HG03439 (cell line): ENCODE results near the gene CES5A.
"Not testable (repeated sequence)": the region's sequence is repeated elsewhere in the genome, so short reads cannot be mapped to it uniquely, and the experiment has no call there.

Experiments used
- ATAC-seq: cut with Tn5 transposase; IDR thresholded peaks from one replicate; pipeline ENCODE4 v1.9.1; 2021; ENCODE audit warnings: mild to moderate bottlenecking, moderate library complexity; ENCODE audit not compliant: unreplicated experiment

The CES5A gene, protein sequence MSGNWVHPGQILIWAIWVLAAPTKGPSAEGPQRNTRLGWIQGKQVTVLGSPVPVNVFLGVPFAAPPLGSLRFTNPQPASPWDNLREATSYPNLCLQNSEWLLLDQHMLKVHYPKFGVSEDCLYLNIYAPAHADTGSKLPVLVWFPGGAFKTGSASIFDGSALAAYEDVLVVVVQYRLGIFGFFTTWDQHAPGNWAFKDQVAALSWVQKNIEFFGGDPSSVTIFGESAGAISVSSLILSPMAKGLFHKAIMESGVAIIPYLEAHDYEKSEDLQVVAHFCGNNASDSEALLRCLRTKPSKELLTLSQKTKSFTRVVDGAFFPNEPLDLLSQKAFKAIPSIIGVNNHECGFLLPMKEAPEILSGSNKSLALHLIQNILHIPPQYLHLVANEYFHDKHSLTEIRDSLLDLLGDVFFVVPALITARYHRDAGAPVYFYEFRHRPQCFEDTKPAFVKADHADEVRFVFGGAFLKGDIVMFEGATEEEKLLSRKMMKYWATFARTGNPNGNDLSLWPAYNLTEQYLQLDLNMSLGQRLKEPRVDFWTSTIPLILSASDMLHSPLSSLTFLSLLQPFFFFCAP

DNA sequence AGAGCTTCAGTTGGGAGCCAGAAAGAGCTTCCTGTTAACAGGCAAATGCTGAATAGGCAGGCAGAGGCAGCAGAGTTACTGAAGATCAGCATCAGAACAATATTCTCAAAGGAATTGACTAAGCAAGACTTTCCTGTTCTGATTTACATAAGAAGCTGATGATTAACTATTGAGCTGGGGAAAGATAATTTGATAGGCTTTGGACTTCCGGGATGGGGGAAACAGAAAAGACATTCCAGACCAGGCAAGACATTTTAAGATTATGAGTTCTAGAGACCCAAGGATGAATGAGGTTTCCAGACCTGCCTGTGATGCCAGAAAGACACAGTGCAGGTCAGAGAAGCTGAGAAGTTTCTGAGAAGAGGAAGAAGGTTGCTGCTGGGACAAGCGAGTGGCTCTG lies at the start of gene CES5A:
Gene CES5A (minus strand): TSS at position 101 of the 400 bp plus-strand sequence. CDS start 152 bp downstream, outside the sequence.
- ATAC-seq: no peak

DNA sequence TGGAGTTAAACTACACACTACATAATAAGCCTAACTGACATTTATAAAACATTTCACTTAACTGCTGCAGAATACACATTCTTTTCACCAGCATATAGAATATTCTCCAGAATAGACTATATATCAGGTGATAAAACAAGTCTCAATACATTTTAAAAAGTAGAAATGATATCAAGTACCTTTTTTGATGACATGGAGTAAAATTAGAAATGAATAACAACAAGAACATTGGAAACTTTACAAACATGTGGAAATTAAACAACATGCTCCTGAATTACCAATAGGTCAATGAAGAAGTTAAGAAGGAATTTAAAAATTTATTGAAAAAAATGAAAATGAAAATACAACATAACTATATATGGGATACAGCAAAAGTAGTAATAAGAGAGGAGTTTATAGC lies 47.5 kb upstream of the CES5A start:
- no peak for ATAC-seq

DNA sequence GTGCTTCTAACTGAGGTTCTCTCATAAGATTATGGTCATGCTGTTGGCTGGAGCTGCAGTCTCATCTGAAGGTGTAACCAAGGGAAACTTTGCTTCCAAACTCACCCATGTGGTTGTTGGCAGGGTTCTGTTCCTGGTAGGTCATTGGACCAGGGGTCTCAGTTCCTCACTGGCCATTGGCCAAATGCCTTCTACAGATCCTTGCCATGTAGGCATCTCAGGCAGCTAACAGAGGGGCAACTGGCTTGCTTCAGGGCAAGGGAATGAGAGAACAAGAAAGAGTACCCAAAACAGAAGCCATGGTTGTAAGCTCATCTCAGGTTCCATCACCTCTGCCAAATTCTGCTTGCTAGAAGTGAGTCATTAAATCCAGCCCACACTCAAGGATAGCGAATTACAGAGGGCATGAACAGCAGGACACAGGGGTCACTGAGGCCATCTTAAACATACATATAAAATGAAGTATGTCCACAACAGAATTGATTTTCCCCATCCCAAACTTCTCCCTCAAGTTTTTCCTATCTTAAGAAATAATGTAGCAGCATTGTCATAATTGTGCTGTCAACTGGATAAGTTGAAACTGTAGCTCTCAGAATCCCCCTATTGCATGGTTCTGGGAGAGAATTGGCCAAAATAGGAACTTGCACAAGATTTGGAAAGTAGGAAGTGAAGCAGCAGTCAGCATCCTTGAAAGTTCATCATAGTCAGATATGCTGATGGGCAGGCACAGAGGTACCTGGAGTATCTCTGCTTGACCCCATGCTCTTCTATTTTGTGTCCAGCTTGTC lies 42.4 kb upstream of the CES5A start:
- ATAC-seq: no peak

DNA sequence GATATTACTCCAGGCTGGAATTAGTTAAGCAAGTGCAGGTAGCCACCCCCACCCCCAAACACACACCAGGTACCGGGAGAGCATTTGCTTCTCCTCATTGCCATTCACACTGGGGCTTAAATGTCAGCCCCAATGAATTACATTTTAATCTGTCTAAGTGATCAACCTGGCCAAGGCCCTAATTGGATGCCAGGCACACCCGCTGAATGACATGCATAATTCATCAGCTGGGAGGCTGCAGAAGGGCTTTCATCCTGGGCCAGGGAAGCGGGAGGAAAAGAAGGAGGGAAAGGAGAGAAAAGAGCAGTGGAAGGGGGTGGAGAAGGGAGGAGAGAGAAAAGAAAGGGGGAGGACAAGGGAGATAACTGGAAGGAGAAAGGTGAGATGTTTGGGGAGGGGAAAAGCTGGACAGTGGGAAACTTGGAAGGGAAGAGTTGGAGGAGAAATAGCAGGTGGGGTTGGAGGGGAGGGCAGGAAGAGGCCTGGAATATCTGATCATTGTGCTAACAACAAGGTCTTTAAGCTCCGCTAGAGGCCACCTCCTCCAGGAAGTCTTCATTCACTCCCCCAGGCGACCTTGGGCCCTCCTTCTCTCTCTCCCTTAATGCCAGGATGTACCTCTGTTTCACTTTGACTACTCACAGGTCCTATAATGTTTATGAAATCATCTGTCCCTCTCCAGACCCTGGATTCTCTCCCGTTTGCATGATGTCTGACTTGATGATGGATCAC lies 40.1 kb upstream of the CES5A start:
- ATAC-seq: no peak

DNA sequence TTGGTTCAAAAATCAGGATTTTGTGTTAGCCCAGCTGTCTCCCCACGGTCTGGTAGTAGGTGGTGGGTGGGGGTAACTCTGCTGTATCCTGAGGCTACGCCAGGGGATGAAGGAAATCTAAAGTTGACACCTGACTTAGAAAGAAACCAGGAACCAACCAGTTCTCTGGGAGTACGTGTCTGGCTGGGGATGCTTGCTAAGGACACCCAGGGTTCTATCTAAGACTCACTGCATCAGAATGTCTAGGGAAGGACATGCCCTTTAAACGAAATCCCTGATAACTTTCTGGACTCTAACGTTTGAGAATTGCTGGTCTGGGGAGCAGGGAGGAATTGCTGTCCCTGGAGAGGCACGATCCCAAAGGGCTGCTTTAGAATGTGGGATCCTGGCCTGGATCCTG lies 39.2 kb upstream of the CES5A start:
- no peak for ATAC-seq

DNA sequence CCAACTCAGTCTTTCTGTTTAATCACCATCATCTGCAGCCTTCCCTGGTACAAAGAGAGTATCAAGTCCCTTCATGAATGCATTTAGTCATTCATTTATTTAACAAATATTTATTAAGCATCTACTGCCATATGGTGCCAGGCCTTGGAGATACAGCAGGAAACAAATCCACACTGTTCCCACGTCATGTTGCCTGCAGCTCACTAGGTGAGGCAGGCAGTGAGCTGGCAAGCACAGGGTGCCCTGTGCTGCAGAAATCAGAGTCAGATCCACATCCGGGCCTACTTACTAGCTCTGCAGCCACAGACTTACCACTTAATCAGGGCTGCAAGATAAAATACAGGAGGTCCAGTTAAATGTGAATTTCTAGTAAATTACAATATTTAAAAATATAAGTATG lies 38.5 kb upstream of the CES5A start:
- no peak for ATAC-seq

DNA sequence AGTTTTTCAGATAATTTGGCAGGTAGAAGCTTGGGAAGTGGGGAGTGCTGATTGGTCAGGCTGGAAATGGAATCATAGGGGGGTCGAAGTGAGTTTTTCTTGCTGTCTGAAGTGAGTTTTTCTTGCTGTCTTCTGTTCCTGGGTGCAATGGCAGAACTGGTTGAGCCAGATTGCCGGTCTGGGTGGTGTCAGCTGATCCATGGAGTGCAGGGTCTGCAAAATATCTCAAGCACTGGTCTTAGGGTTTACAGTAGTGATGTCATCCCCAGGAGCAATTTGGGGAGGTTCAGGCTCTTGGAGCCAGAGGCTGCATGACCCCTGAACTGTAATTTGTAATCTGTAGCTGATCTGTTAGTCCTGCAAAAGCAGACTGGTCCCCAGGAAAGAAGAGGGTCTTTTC lies 37.9 kb upstream of the CES5A start:
- not testable (repeated sequence) for ATAC-seq

DNA sequence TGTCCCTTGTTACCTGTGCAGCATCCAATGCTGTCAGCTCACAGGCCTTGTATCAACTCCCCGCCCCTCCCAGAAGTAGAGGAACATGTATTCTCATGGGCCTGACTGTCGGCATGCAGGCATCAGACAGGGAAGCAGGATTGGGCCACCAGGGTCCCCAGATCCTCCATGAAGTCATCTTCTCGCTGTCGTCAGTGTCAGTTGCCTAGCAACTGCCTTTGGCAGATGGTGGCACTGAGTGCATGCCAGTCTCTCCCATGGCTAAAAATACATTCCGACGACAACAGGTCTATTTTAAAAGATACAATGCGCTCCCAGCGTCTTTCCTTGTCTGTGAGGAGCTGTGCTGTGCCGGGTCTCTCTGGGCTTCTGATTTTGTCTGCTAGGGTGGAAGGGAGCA lies 36.8 kb upstream of the CES5A start:
- ATAC-seq: no peak

DNA sequence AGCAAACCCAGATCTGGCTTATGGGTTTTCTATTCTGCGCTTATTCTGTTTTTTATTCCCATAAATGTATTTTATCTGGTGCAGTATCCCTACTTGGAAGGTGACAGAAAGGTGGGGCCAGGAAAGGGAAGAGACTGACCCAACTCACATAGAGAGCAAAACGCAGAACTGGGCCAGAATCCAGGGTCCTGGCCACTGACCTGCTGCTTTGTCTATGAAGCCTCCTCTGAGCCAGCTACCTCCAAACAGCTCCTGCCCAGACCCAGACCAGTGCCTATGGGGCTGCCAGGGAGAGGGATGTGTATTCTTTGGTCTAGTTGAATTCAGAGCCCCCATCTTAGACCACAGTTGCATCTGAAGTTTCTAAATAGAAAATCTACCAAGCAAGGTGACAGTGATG lies 36.4 kb upstream of the CES5A start:
- no peak for ATAC-seq

DNA sequence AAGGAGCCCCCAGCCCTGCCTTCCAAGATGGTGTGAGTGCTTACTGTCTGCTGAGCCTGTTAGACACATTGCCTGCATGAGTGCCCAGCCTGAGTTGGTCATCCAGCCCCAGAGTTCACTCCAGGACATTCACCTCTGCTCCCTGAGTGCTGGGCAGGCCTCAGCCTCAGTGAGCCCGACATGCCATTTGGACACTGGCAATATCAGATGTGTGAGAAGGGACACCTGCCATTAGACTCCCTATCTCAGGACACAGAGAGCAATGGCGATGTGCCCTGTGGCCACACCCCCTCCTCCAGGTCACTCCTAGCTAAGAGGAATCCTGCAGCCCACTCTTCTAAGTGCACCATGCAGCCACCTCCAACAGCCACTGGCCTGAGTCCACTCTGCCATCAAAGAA lies 34.7 kb upstream of the CES5A start:
- ATAC-seq: no peak

DNA sequence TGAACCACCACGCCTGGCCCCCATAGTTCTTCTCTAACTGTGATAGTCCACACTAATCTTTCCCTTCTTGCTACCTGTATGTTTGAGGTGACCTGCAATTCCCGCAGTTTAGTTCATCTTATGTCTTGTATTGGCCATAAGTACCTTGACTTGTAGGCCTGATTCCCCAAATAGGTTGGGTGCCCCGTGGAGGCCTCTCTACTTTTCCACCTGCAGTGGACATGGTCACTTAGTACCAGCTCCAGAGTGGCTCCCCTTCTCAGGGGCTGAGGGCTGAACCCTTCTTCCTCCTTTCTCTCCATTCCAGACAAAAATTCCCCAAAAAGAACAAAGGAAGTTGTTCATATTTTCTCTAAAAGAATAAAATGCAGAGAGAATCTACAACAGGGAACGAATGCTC lies 33.5 kb upstream of the CES5A start:
- ATAC-seq: no peak

DNA sequence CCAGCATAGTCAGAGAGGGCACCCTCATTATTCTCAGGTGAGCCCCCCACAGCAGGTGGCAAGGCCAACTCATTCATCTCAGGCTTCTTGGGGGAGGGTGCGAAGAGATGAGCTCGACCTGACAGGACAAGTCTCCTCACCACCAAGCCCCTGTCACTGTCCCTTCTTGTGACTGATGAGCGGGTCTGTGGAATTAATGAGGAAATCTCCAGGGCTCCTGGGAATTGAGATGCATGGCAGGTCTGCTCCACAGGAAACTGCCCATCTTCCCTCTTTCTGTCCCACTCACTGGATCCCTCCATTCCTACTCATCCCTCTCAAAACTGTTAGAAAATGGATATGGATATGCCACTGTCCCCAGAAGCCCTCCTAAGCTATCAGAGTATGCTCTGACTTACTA lies 32.5 kb upstream of the CES5A start:
- no peak for ATAC-seq

DNA sequence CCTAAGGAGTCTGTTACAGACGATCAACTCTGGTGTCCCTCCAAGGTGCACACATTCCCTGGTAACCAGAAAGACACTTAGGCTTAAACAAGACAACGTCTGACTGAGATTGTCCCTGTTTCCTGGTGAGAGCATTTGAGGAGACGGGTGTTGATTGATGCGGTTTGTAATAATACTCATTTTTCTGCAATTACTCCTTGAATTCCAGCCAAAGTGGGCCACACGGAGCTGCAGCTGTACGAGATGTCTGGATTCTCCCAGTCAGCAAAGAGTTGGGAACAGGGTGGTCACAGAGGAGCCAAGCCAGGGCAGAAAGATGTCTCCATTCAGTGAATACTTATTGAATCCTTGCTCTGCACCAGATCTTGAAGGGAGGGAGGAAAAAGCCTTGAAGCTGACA lies 30.9 kb upstream of the CES5A start:
- no peak for ATAC-seq

DNA sequence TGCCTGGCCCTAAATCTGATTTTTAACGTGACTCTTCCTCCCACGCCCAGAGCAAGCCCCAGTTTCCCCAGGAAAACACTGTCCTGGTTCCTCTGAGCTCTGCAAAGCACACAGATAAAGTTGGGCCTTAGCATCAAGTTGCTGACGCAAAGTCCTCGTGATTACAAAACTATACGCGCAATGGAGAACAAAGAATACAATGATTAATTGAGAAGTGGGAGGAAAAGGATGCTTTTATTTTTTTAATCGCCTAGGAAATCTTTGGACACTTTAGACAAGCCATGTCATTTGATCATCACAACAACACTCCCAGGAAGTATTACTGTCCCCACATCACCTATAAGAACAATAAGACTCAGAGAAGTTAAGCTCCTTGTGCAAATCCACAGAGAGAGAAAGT lies 30.5 kb upstream of the CES5A start:
- no peak for ATAC-seq

DNA sequence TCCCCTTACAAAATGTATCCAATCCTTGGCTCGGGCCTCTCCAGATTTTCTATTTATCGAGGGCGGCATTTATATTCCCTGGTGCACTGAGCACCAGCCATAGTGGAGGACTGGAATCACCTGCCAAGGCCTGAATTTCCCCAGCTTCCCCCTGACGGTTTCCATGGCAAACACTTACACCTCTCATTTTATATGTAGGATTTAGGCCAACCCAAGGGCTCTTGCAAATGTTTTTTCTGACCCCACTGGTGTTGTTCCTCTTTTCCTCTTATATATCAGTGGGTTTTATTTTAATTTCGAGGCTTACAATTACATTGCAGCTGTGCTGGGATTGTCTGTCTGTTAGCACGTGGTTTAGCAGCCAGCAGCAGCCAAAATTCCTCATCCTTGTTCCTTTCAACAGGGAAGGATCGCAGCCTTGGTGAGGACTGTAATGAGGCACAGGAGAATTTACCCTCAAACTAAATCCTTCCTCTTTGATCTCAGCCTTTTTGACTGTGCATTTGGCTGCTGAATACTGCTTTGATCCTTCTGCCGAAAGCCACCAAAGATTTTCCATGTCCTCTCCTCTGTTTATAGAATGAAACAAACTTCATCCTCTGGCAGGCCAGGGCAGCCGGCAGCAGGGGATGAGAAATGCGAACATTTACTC lies 26.5 kb upstream of the CES5A start:
- ATAC-seq: no peak

DNA sequence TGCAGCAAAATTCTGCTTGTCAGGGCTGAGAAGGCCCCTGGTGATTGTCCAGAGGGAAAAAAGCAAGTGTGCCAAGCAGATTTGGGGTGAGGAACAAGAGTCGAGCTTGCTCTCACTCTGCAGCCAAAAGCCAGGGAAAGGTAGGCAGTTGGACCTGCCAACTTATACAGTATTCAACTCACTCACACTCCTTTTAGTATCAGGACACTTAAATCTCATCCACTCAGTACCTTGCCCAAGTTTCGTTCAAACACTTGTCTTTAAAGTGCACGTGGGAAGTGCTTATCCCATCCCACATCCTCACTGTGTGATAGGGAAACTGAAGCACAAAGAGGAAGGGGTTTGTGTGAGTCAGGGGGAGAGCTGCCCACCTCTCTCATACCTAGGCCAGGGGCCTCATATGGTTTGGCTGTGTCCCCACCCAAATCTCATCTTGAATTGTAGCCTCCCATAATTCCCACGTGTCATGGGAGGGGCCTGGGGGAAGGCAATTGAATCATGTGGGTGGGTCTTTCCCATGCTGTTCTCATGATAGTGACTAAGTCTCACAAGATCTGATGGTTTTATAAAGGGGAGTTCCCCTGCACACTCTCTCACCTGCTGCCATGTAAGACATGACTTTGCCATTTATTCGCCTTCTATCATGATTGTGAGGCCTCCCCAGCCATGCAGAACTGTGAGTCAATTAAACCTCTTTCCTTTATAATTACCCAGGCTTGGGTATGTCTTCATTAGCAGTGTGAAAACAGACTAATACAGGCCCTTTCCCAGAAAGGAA lies 25.6 kb upstream of the CES5A start:
- no peak for ATAC-seq

DNA sequence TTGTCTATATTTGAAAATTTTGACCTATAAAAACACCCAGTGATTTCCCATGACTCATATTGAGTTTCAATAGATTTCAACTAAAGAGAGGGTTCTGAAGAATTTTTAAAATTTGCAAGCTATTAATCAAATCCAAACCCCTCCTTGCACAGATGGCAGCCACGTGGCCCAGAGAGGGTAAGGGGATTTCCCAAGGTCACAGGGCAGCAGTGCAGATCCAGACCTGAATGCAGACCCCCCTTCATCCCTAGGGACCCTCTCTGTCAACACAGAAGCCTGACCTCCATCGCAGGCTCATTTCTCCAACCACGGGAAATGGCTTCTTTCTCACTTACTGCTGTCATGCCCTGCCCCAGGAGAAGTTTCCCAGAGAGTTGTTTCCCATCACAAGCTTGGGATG lies 24.7 kb upstream of the CES5A start:
- no peak for ATAC-seq

DNA sequence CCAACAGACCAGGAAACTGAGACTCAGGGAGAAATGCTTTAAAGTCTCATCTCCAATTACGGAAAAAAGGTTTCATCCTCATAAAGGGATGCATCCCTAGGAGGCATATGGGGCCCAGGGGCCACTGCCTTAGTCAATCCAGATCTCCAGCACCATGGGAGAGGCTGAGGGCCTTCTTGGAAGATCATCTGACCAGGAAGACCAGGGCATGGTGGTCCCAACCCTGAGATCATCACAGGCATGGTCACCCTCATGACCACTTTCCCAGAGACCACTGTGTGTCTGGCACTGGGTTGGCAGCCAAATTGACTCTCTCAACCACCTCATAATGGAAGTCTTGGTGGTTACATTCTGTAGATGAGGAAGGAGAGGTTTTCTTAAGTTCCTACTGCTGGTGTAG lies 23.4 kb upstream of the CES5A start:
- ATAC-seq: no peak

DNA sequence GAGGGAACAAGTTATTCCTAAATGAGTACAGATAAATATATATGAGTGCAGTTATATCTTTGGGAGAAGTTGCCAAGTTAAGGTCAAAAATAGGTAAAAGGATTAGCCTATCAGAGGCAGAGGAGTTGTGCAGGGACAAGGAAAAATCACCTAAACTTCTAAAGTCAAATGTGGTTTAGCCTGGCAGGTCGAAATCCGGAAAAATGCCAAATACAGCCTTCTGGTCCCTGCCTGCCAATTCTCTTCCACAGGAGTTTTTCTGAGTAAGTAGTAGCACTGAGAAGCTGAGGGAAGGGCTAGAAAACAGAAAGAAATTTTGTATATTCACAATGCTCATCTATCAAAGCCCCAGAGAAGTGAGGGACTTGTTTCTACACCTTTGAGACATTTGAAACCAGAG lies 17.6 kb upstream of the CES5A start:
- no peak for ATAC-seq

DNA sequence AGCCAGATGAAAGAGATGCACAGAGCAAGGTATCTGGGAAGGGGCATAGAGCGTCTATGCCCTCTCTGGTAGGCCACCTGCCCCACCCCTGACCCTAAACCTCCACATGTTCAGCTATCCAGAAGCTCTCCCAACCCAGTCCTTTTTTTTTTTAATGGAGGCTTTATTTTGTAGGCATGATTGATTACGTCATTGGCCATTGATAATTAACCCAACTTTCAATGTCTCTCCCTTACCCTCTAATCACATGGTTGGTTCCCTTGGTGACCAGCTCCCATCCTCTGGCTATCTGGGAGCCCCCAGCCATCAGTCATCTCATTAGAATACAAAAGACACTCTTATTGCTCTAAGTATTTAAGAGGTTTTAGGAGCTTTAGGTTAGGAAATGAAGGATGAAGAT lies 14.3 kb upstream of the CES5A start:
- ATAC-seq: no peak
